Fibroblast of lung (primary cell): ENCODE data around the gene CD247.

ENCODE experiments used
- EZH2 ChIP-seq: IDR thresholded peaks from 2 replicates; pipeline ENCODE4 v1.5.1; 2012; ENCODE audit warnings: low read length, control low read depth, mild to moderate bottlenecking; ENCODE audit errors: missing control alignments
- TF ChIP-seq, protein P1 (sequence below), 2 donors: IDR thresholded peaks in 1 of 2; conservative IDR thresholded peaks in 1 of 2; 1 replicate in 1 of 2; 2 replicates in 1 of 2; pipeline ENCODE4 v1.5.1; 2011 to 2012; ENCODE audit warnings: low read length in 2 of 2, control low read depth in 1 of 2, inconsistent platforms in 1 of 2, low read depth in 1 of 2, mild to moderate bottlenecking in 1 of 2

DNA sequence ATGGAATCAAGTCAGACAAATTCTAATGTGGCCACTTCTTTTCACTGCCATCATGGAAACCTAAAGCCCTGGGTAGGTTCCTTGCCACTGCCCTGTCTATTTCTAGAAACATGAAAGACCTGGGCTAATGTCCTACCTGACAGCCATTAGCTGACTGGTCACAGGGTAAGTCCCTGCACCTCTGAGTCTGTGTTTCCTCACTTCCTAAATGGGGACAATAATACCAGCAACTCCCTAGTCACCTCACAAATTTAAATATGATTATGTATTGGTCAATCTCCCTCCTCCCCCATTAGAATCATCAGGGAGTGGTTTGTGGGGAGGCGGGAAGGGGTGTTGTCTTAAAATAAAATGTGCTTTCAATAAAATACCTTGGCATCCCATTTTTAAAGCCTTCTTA, 33.0 kb upstream of the CD247 start:
- TF ChIP-seq, protein P1, sequence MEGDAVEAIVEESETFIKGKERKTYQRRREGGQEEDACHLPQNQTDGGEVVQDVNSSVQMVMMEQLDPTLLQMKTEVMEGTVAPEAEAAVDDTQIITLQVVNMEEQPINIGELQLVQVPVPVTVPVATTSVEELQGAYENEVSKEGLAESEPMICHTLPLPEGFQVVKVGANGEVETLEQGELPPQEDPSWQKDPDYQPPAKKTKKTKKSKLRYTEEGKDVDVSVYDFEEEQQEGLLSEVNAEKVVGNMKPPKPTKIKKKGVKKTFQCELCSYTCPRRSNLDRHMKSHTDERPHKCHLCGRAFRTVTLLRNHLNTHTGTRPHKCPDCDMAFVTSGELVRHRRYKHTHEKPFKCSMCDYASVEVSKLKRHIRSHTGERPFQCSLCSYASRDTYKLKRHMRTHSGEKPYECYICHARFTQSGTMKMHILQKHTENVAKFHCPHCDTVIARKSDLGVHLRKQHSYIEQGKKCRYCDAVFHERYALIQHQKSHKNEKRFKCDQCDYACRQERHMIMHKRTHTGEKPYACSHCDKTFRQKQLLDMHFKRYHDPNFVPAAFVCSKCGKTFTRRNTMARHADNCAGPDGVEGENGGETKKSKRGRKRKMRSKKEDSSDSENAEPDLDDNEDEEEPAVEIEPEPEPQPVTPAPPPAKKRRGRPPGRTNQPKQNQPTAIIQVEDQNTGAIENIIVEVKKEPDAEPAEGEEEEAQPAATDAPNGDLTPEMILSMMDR (conservative IDR thresholded peaks at IDR 0.05 in 1 of 2, IDR thresholded peaks at IDR 0.05 in 1 of 2; ENCODE audit: low read depth in 1 of 2, low read length in 2 of 2), result no peak
- TF ChIP-seq EZH2, result no peak
